Right forelimb (tissue), 1 donor: ENCODE data around the gene TMC6.
"Not testable (repeated sequence)": the region's sequence is repeated elsewhere in the genome, so short reads cannot be mapped to it uniquely, and the experiment has no call there.

Experiments
- DNase-seq: peaks from one replicate; pipeline ENCODE4 v3.0.0-alpha.2; 2018

TMC6 gene

GRCh38 chr17:78107976-78108725 is 20.4 kb downstream of the TMC6 start:
- no peak for DNase-seq

- DNase-seq: no peak
Observed at GRCh38 chr17:78107457-78107856, 21.1 kb downstream of the TMC6 start.

GRCh38 chr17:78106211-78106610 is 22.3 kb downstream of the TMC6 start:
- no peak for DNase-seq

GRCh38 chr17:78105551-78105950 is 23.0 kb downstream of the TMC6 start:
- no peak for DNase-seq

GRCh38 chr17:78105101-78105500 is 23.5 kb downstream of the TMC6 start:
- no peak for DNase-seq

- DNase-seq: no peak
Observed at GRCh38 chr17:78104540-78104941, 24.0 kb downstream of the TMC6 start.

- no peak for DNase-seq
Observed at GRCh38 chr17:78103311-78103710, 25.2 kb downstream of the TMC6 start.

GRCh38 chr17:78101542-78101941 is 27.0 kb downstream of the TMC6 start:
- DNase-seq: no peak

GRCh38 chr17:78101112-78101511 is 27.4 kb downstream of the TMC6 start:
- DNase-seq: no peak

GRCh38 chr17:78096093-78096492 is 32.5 kb downstream of the TMC6 start:
- no peak for DNase-seq

GRCh38 chr17:78095035-78095434 is 33.5 kb downstream of the TMC6 start:
- DNase-seq: no peak

- DNase-seq: no peak
Observed at GRCh38 chr17:78092794-78093324, 35.7 kb downstream of the TMC6 start.

- DNase-seq: no peak
Observed at GRCh38 chr17:78089576-78090281, 38.8 kb downstream of the TMC6 start.

- DNase-seq: no peak
Observed at GRCh38 chr17:78088529-78088928, 40.0 kb downstream of the TMC6 start.

GRCh38 chr17:78086740-78087139 is 41.8 kb downstream of the TMC6 start:
- DNase-seq: no peak

GRCh38 chr17:78082988-78083387 is 45.6 kb downstream of the TMC6 start:
- DNase-seq: no peak

- not testable (repeated sequence) for DNase-seq
Observed at GRCh38 chr17:78082355-78082872, 46.1 kb downstream of the TMC6 start.

- no peak for DNase-seq
Observed at GRCh38 chr17:78081551-78081950, 47.0 kb downstream of the TMC6 start.

GRCh38 chr17:78079253-78079652 is 49.3 kb downstream of the TMC6 start:
- DNase-seq: no peak

- DNase-seq: no peak
Observed at GRCh38 chr17:78075545-78075944, 53.0 kb downstream of the TMC6 start.

GRCh38 chr17:78075011-78075410 is 53.5 kb downstream of the TMC6 start:
- DNase-seq: no peak

GRCh38 chr17:78072961-78073360 is 55.6 kb downstream of the TMC6 start:
- no peak for DNase-seq

GRCh38 chr17:78069695-78070094 is 58.9 kb downstream of the TMC6 start:
- no peak for DNase-seq

- not testable (repeated sequence) for DNase-seq
Observed at GRCh38 chr17:78066976-78067375, 61.6 kb downstream of the TMC6 start.
